GM18507 (cell line): ENCODE measurements around the gene IL18BP.

Source experiments
- DNase-seq: peaks from one replicate; pipeline ENCODE4 v3.0.0; 2011; ENCODE audit warnings: low read depth; ENCODE audit not compliant: insufficient read length; ENCODE audit errors: extremely low spot score
- FAIRE-seq: peaks from 2 replicates; lab custom pipeline; 2011; peaks lifted over from hg19 to GRCh38; lab: Jason Lieb, UNC

The IL18BP gene

DNA sequence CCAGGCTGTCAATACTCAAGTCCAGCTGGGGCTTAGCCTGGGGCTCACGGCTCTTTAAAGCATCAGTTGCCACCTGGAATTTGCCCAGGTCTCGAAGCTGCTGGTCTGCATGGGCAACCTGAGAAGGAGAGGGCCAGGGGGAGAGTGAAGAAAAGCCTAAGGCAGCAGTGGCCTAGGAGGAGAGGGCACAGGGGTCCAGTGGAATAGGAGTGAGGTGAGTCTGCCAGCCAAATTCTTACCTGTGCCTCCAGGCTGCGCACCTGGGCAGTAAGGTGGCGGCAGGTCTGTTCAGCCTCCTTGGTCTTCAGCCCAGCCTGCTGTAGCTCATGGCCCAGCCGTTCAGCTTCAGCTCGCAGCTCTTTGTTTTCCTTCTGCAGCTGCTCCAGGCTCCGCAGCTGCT, 10.0 kb downstream of the IL18BP start:
- FAIRE-seq (no peak), DNase-seq (no peak)

GRCh38 chr11:72009156-72009555, 10.4 kb downstream of the IL18BP start:
- FAIRE-seq (no peak), DNase-seq (no peak)

- FAIRE-seq (no peak), DNase-seq (no peak)
Measured at GRCh38 chr11:72010529-72011233, 12.0 kb downstream of the IL18BP start.

- FAIRE-seq: no peak
- no peak for DNase-seq
Measured at GRCh38 chr11:72012091-72012630, 13.5 kb downstream of the IL18BP start.

- DNase-seq (no peak), FAIRE-seq (no peak)
Measured at GRCh38 chr11:72012897-72013721, 14.4 kb downstream of the IL18BP start.

GRCh38 chr11:72013765-72014711, 15.3 kb downstream of the IL18BP start:
- no peak for FAIRE-seq

GRCh38 chr11:72014761-72015320, 16.1 kb downstream of the IL18BP start:
- no peak for FAIRE-seq
- no peak for DNase-seq

More at GRCh38 chr11:72013765-72014711, 15.3 kb downstream of the IL18BP start:
- DNase-seq: no peak

DNA sequence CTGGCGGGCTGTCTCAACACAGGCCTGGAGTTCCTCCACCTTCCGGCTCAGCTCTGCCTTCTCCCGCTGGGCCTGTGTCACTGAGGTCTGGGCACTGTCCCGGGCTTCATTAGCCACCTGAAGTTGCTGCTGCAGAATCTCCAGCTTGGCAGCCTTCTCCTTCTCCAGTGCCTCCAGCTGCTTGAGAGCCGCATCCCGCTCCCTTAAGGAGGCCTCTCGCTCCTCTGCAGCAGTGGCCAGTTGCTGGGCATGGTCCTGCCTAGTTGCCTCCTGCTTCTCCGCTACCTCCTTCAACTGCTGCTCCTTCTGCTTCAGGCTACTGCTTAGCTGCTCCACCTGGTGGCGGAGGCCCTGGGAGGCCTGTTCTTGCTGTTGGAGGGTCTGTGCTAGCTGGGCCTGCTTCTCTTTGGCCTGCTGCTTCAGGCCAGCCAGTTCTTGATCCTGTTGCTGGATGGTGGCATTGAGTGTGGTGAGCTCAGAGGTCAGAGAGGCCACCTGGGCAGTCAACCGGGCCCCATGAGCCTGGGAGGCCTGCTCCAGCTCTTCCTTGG, 16.9 kb downstream of the IL18BP start:
- FAIRE-seq: no peak

DNA sequence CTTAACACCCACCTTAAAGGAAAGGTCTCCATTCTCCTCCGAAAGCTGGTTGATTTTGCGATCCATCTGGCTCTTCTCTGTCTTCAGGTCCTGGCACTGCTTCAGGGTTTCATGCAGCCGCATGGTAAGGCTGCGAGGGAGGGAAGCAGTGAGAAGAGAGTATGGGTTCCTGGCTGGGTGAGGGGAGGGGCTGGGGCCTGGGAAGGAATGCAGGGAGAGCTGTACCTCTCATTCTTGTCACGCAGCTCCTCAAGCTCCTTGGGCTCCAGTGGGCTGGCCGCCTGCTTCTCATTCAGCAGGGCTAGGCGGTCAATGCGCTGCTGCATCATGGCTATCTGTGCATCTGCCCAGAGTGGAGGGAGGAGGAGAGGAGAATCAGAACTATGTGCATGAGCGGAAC, 19.5 kb downstream of the IL18BP start:
- FAIRE-seq (no peak), DNase-seq (no peak)

More for the DNA sequence above, 16.9 kb downstream of the IL18BP start:
- no peak for DNase-seq

- no peak for FAIRE-seq
- no peak for DNase-seq
Measured at GRCh38 chr11:72023335-72023734, 24.6 kb downstream of the IL18BP start.

DNA sequence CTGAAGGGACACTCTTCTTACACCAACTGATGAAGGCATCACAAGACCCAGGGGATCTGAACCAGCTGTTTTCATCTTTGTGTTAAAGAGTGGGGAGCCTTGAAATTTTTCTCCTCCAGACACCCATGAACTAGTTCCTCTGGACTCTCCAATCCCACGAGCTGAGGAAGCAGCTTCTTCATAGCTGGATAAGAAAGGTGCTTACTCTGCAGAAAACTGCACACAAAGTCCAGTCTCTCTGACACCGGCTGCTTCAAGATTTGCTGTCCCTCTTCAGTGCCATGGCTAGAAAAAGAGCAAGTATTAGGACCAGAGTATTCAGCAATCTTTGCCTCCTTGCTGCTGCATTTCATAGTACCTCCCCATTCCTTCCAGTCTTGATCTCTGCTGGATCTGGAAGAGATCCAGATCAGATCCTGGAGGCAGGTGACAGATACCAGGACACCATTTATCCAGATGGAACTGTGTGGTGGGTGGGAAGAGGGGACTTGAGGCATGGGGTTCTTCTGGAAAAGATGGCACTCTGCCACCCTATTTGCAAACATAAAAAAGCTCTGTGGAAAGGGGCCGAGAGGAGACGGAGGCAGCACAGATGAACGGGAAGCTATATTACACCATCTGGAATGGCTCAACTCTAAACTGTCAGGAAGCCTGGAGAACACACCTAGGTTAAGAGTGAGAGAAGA, 25.5 kb downstream of the IL18BP start:
- FAIRE-seq (no peak), DNase-seq (no peak)

GRCh38 chr11:72026090-72026489, 27.4 kb downstream of the IL18BP start:
- FAIRE-seq: no peak
- DNase-seq: no peak

DNA sequence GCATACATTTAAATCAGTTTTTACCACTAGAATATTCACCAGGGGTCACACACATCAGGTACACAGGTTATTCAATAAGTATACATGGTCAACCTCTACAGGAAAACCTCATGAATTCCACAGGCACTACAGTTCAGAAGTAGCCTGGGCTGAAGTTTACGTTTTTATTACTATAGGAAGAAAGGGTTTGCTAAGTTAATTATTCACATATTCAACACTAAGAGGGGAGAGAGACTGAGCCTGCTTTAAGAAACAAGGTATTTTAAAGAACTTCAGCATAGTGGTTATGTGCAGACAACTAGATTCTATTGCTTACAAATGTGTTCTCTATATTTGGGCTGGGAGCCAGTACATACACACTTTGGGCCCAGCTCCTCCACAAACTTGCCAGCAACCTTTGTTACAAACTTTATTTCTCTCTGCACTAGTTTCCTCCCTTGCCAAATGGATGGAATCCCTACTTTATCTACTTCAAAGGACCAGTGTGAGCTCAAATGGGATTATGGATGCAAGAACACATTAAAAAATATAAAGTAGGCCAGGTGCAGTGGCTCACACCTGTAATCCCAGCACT, 31.9 kb downstream of the IL18BP start:
- no peak for FAIRE-seq
- no peak for DNase-seq

DNA sequence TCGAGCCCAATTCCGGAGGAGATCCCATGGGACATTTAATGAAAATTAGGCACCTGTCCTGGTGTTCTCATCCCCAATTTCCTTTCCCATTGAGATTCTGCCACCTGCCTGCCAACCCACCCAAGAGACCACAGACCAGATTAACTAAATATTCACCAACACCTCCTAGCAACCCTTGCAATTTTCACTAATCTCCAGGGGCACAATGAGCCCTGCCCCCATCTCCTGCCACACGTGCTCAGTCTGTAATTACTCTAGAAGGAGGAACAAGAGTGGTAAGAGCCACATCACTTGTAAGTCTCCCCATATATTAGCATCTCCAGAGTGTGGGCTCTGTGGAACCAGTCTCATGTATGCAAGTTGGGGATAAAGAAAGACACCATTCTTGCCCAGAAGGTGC, 38.0 kb downstream of the IL18BP start:
- no peak for DNase-seq
- FAIRE-seq: no peak

DNA sequence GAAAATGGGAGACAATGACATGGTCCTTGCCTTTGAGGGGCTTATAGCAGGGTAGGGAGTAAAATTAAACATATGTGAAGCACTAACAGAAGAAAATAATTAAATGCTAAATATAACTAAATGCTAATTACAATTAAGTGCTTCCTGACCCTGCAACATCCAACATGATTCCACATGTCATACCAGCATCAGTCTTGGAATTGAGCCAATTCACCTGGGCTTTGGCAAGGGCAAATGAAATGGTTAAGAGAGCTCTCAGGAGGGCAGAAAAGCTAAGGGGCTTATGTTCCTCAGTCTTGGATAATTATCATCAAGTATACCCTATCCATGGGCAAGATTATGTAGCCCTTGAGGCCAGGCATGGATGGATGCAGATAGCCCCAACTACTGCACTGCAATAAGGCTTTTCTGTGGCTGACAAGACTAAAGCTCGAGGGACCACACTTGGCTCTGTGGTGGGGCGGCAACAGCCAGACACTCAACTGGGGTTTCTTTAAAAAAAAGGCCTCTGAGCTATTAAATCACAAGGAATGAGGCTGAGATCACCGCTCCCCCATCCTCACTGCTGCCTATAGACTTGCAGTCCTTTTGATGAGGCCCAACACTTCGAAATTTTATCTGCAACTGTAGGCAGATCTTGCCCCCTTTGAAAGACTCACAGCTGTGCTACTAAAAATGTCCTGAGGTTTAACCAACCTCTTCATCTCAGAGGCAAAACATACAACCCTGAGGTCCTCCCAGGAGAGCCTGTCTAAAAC, 39.0 kb downstream of the IL18BP start:
- DNase-seq (no peak), FAIRE-seq (no peak)

DNA sequence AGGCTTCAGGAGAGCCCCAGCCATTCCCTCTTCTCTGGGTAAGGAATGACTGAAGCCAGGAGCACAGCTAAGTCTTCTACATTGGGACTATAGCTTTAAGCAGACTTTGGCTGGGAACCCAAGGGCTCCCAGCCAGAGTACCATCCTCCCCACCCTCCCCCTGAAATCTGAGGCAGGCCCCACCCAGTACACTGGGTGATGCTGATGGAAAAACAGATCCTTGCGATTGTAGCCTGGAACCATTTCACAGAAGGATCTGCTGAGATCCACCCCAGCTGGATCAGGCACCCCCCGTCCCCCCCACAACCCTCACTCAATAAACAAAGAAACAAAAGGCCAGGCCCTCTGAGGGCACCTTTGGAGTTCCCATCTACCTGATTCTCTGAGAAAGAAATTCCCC, 39.8 kb downstream of the IL18BP start:
- FAIRE-seq: no peak
- no peak for DNase-seq

DNA sequence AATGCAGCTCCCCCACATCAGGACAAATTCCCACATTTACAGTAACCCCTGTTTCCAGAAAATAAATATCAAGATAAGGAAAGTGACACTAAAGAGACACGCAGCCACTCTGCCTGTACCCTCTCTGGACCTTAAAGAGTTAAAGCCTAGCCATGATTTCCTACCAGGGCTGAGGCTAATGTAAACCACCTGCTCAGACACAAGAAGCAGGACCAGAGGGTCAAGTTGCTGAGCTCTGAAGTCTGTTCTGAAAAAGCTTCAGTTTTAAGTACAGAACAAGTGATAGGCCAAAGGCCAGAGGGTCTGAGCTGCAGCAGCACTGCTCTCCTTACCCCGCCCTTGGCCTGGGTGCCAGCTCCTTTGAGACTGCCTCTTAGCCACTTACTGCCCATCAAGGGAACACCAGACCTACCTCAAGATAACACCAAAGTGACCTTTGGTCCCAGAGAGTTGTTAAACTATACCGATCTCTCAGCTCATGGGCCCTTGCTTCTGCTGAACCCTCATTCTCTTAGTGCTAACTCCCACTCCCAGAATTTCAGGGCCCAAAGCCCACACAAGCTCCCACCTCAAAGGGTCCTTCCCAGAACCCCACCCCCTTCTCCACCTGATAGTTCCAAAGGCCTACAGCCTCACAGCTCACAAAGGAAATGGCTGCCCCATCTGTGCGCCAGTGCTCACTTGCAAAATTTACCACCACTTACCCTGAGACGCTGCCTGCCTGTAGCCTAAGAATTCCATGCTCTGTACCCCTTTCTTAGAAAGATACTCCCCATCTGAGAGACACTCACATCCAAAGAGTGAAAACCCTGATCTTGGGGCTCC, 40.5 kb downstream of the IL18BP start:
- FAIRE-seq: no peak
- DNase-seq: no peak
